ENCODE measurements around the gene DNASE2B. TPM values are rescaled to one million over a fixed set of nuclear protein-coding genes. Genes with fewer than 3 reads are reported as not detected.

The DNASE2B gene
- total and polyA plus RNA-seq, 2 donors (not counting 3 experiments of a cell fraction or from before 2014, with no cell fraction given): not detected

DNA sequence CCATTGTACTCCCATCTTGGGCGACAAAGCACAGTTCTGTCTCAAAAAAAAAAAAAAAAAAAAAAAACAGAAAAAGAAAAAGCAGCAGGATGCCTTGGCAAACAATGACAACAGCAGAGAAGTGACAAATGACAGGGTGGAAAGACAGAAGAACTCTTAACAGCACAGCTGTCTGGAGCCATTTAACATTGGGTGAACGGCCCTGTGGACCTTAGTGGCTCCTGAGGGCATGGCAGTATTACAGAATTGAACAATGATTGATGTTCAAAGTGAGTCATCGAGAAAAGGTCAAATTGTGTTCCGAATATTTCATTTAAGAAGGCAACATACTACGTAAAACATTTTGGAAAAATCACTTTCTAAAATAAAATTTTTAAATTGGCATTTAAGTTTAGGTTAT, 30.0 kb downstream of the DNASE2B start:
- no peak overlapping the region for H3K9ac ChIP-seq (replicated peaks; ENCODE audit: extremely low read depth, insufficient read depth, low read length)
- no peaks in the 10 kb centered on the region for H3K79me2 ChIP-seq (ENCODE audit: control insufficient read depth, insufficient read depth, low read length)
- dilution Hi-C loops (cut with MboI; ENCODE audit: extremely low pct_ligation_motif_present, low sequenced_read_pairs) (loop anchor here (25.0 kb wide), 2 partner anchors 184 to 291 kb away; partner anchors contain the start of gene PRKACB), intact Hi-C loops (cut with micrococcal nuclease) (no loop called here)
- H3K36me3 ChIP-seq (ENCODE audit: control insufficient read depth in 2 of 2, extremely low read depth in 1 of 2, insufficient read depth in 2 of 2, low read length in 2 of 2): no peaks in the 10 kb centered on the region
- no peak for TF ChIP-seq FOS (IDR thresholded peaks at IDR 0.05; ENCODE audit: borderline replicate concordance, insufficient read depth, low read length)
- TF ChIP-seq, protein P1, sequence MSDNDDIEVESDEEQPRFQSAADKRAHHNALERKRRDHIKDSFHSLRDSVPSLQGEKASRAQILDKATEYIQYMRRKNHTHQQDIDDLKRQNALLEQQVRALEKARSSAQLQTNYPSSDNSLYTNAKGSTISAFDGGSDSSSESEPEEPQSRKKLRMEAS (IDR thresholded peaks at IDR 0.05; ENCODE audit: insufficient read depth, insufficient read length): no peak
- no peak for TF ChIP-seq EZH2 (IDR thresholded peaks at IDR 0.05; ENCODE audit: borderline replicate concordance, low read depth, low read length, severe bottlenecking)
- TF ChIP-seq POLR2AphosphoS5 (IDR thresholded peaks at IDR 0.05; ENCODE audit: insufficient read depth, low read depth, low read length): no peak
- TF ChIP-seq GATA2 (IDR thresholded peaks at IDR 0.05; ENCODE audit: insufficient read depth, insufficient read length, low read depth, low read length): no peak
- no peak for TF ChIP-seq JUN (IDR thresholded peaks at IDR 0.05; ENCODE audit: borderline replicate concordance, insufficient read depth, insufficient read length, low read depth)
- no peak for TF ChIP-seq POLR2A (IDR thresholded peaks at IDR 0.05; ENCODE audit: low read depth, low read length)
- no peak for TF ChIP-seq MYC (IDR thresholded peaks at IDR 0.05; ENCODE audit: low read depth, low read length)
- TF ChIP-seq, protein P2, sequence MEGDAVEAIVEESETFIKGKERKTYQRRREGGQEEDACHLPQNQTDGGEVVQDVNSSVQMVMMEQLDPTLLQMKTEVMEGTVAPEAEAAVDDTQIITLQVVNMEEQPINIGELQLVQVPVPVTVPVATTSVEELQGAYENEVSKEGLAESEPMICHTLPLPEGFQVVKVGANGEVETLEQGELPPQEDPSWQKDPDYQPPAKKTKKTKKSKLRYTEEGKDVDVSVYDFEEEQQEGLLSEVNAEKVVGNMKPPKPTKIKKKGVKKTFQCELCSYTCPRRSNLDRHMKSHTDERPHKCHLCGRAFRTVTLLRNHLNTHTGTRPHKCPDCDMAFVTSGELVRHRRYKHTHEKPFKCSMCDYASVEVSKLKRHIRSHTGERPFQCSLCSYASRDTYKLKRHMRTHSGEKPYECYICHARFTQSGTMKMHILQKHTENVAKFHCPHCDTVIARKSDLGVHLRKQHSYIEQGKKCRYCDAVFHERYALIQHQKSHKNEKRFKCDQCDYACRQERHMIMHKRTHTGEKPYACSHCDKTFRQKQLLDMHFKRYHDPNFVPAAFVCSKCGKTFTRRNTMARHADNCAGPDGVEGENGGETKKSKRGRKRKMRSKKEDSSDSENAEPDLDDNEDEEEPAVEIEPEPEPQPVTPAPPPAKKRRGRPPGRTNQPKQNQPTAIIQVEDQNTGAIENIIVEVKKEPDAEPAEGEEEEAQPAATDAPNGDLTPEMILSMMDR (IDR thresholded peaks at IDR 0.05; ENCODE audit: extremely low read depth in 1 of 2, insufficient read depth in 1 of 2, low read depth in 1 of 2, low read length in 2 of 2): no peak
- H3K4me2 ChIP-seq (ENCODE audit: insufficient read depth, low read length): no peak overlapping the region
- no peak overlapping the region for H2AFZ ChIP-seq (ENCODE audit: low read depth, low read length)
- H3K27ac ChIP-seq (ENCODE audit: insufficient read depth, low read depth, low read length): no peak overlapping the region
- ChIA-PET POLR2A (no interaction called here), CTCF (interaction anchor here (2.3 kb wide), 1 partner anchor 287 kb away, joined by 9 read pairs; no protein-coding TSS in a partner anchor)
- no peaks in the 10 kb centered on the region for H4K20me1 ChIP-seq (replicated peaks; ENCODE audit: control insufficient read depth, extremely low read depth, insufficient read depth, low read length)
- no peak overlapping the region for H3K4me3 ChIP-seq (replicated peaks in 1 of 3; ENCODE audit: insufficient read depth in 1 of 3, low read depth in 1 of 3, low read length in 3 of 3)
- no TSS peak for BruUV-seq (replicated peaks)
- H3K27me3 ChIP-seq (ENCODE audit: control insufficient read depth in 2 of 2, insufficient read depth in 2 of 2, low read length in 2 of 2): no peaks in the 10 kb centered on the region
- H3K4me1 ChIP-seq (ENCODE audit: control insufficient read depth, extremely low read depth, insufficient read depth, low read length): peaks cover 5% of the 10 kb centered on the region
- H3K9me1 ChIP-seq (replicated peaks; ENCODE audit: control insufficient read depth, extremely low read depth, insufficient read depth, low read length): no peaks in the 10 kb centered on the region
- DNase-seq (ENCODE audit: low read depth, low spot score) (no peak), FAIRE-seq (peak; percentile 35)
- no peaks in the 10 kb centered on the region for H3K9me3 ChIP-seq (replicated peaks; ENCODE audit: control insufficient read depth, insufficient read depth, low read length)
